IPS-18c (cell line): ENCODE data around the gene ING5.

ENCODE experiments used
- H3K4me3 ChIP-seq: 2 replicates; pipeline ENCODE4 v1.7.0; 2013; ENCODE audit warnings: low read depth, mild to moderate bottlenecking, low read length, moderate library complexity; ENCODE audit not compliant: insufficient read depth
- H3K9me3 ChIP-seq: one replicate; pipeline ENCODE4 v1.6.1; 2013; ENCODE audit warnings: mild to moderate bottlenecking, low read length, moderate library complexity; ENCODE audit not compliant: control insufficient read depth, insufficient read depth

The ING5 gene

GRCh38 chr2:241762321-241762932, 60.6 kb downstream of the ING5 start:
- H3K4me3 ChIP-seq = no peak overlapping the region
- peaks cover 2% of the 10 kb centered on the region for H3K9me3 ChIP-seq

GRCh38 chr2:241762933-241763369, 61.1 kb downstream of the ING5 start:
- H3K9me3 ChIP-seq = peaks cover 2% of the 10 kb centered on the region
- H3K4me3 ChIP-seq = no peak overlapping the region

- peaks cover 2% of the 10 kb centered on the region for H3K9me3 ChIP-seq
- no peak overlapping the region for H3K4me3 ChIP-seq
Observed at GRCh38 chr2:241763551-241764274, 61.9 kb downstream of the ING5 start.

- Histone ChIP-seq H3K4me3 (no peak overlapping the region), H3K9me3 (peaks cover 2% of the 10 kb centered on the region)
Observed at GRCh38 chr2:241764275-241765241, 62.7 kb downstream of the ING5 start.

- Histone ChIP-seq H3K4me3 (no peak overlapping the region), H3K9me3 (peaks cover 2% of the 10 kb centered on the region)
Observed at GRCh38 chr2:241767464-241768250, 65.8 kb downstream of the ING5 start.

- no peak overlapping the region for H3K4me3 ChIP-seq
- H3K9me3 ChIP-seq = peaks cover 2% of the 10 kb centered on the region
Observed at GRCh38 chr2:241768251-241768711, 66.4 kb downstream of the ING5 start.

- Histone ChIP-seq H3K4me3 (no peak overlapping the region), H3K9me3 (peaks cover 2% of the 10 kb centered on the region)
Observed at GRCh38 chr2:241768850-241769249, 67.0 kb downstream of the ING5 start.

DNA sequence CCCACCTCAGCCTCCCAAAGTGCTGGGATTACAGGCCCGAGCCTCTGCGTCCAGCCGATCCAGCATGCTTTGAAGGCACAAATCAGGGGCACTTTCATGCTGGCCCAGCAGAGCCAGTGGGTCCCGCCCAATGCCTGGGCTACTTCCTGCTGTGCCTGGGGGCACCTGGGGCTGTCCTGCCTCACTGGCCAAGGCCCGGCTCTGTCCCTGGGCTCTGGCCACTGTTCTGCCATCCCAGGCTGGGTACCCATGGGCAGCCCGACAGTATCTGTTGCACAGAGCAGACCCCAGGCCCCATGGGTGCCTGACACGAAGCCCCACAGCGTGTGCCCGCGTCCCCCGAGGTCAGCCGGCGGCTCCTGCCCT, 68.0 kb downstream of the ING5 start:
- Histone ChIP-seq H3K9me3 (peaks cover 2% of the 10 kb centered on the region), H3K4me3 (no peak overlapping the region)

- Histone ChIP-seq H3K9me3 (no peaks in the 10 kb centered on the region), H3K4me3 (no peak overlapping the region)
Observed at GRCh38 chr2:241770185-241770935, 68.5 kb downstream of the ING5 start.

- H3K4me3 ChIP-seq = no peak overlapping the region
- H3K9me3 ChIP-seq = no peaks in the 10 kb centered on the region
Observed at GRCh38 chr2:241770936-241771285, 69.1 kb downstream of the ING5 start.

DNA sequence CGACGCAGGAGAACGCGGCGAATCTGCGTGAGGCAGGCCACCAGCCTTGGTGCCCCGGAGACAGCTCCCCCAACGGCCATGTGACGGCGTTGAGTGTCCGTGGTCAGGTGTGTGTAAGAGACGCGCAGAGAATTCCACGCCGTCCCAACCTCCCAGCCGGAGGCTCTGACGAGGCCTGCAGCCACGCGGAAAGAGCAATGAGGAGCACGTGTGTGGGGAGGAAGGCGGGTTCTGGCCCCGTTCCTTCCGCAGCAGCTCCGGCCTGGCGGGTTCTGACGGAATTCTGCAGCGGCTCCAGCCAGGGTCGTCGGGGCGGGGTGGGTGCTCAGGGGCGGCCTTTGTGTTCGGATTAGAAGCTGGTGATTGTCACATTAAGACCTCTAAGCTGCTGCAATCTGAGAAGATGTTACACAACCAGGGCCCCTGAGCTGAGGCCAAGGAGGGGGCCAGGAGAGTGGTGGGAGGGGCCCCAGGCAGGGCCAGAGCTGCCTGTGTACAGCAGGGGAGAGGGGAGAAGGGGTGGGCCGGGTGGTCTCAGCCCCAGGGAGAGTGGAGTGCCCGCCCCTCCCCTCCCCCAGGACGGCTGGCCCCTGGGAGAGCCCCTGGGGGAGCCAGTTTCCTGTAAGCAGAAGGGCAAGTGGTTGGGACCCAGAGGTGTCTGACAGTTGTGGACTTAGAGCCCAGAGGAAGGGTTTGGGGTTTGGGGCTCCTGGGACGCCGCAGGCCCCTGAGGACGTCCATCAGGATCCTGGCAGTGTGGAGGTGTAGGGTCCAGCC, 69.6 kb downstream of the ING5 start:
- Histone ChIP-seq H3K9me3 (no peaks in the 10 kb centered on the region), H3K4me3 (no peak overlapping the region)

DNA sequence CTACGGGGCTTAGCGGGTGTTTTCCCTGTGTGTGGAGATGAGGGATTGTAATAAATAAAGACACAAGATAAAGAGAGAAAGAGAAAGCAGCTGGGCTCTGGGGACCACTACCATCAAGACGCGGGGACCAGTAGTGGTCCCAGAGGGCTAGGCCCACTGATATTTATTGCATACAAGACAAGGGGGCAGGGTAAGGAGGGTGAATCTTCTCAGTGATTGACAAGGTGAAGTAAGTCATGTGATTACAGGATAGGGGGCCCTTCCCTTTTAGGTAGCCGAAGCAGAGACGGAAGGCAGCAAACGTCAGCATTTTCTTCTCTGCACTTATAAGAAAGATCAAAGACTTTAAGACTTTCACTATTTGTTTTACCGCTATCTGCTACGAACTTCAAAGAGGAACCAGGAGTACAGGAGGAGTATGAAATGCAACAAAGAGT, 70.2 kb downstream of the ING5 start:
- no peak overlapping the region for H3K4me3 ChIP-seq
- H3K9me3 ChIP-seq = no peaks in the 10 kb centered on the region

DNA sequence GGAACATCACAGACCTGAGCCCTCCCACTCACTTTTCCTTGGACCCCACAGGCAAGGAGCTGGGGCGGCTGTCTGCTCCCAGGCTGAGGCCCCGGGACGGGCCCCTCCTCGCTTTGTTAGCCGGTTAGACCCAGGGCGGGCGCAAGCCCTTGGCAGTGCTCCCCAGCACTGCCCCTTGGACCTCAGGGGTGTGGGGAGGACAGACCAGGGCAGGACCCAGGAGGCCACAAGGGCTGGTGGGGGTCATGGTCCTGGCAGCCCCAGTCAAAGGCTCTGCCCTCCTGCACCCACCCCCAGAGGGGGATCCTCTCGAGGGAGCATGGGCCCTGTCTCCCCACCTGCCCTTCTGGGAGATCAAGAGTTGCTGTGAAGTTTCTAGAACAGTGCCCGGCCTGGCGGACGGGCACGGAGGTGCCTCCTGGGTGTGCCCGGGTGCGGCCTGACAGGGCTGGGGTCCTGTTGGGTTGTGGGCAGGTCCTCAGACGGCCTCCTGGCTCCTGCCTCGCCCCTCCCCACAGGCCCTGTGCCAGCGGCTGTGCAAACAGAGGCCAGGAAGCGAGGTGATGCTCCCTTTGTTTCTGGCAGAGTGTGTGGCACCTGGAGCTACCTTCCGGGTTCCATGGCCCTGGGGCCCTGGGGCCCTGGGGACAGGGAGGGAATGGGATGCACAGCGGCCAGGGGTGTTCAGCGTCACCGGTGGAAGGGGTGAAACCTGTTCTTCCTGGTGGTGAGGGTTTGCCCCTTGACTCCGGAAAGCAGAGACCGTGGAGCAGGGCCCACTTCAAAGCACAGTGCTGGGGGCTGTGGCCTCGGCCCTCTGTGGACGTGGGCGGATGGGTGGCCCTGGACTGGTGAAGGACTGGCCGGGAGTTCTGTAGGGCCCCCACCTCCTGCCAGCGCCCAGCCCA, 71.9 kb downstream of the ING5 start:
- no peaks in the 10 kb centered on the region for H3K9me3 ChIP-seq
- no peak overlapping the region for H3K4me3 ChIP-seq

- H3K9me3 ChIP-seq = no peaks in the 10 kb centered on the region
- no peak overlapping the region for H3K4me3 ChIP-seq
Observed at GRCh38 chr2:241774419-241775222, 72.8 kb downstream of the ING5 start.
